ENCODE measurements around the gene XRCC5. TPM values are rescaled to one million over a fixed set of nuclear protein-coding genes. Genes with fewer than 3 reads are reported as not detected.

Gene XRCC5
- total RNA-seq, 1 experiment from 2014 or later: 198 TPM

DNA sequence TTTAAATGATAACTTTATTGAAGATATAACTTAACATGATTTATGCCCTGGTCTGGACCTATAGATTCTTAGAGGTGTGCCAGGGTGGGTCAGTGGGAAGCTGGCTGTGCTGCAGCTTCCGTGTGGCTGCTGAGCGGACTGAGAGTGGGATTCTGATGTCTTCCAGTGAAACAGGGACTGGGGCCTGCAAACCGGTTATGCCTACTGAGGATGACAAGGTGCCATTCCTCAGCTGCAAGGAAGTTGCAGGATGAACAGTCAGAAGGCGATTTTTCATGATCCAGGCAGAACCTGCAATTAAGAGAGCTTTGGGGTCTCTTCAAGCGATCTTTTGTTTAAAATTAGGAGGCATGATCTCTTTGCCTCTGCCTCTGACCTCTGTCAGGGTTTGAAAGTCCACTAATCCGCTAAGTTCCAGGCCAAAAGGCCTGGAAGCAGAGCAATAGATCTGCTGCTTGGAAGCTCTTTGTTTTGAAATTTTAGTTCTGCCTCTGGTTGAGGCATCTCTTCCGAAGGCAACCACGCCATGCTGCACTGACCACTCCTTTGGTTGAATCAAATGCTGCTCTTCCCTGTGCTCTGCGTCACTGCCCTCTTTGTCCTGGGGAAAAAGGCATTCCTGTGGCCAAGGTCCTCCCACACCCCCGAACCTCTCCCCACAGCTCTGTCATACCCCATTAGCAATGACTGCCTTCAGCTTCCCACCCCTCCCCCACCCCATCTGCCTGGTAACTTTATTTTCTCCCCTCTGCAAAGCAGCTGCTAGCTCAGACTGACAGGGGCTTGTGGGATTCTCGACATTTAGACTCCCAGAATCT lies 25.5 kb upstream of the XRCC5 start:
- H3K4me1 Mint-ChIP-seq (ENCODE audit: insufficient read depth, unreplicated experiment): peaks cover 8% of the 10 kb centered on the region
- no TSS peak for BruUV-seq (replicated peaks)
- no peaks in the 10 kb centered on the region for H3K9me3 Mint-ChIP-seq (ENCODE audit: unreplicated experiment)
- TF ChIP-seq, protein P1, sequence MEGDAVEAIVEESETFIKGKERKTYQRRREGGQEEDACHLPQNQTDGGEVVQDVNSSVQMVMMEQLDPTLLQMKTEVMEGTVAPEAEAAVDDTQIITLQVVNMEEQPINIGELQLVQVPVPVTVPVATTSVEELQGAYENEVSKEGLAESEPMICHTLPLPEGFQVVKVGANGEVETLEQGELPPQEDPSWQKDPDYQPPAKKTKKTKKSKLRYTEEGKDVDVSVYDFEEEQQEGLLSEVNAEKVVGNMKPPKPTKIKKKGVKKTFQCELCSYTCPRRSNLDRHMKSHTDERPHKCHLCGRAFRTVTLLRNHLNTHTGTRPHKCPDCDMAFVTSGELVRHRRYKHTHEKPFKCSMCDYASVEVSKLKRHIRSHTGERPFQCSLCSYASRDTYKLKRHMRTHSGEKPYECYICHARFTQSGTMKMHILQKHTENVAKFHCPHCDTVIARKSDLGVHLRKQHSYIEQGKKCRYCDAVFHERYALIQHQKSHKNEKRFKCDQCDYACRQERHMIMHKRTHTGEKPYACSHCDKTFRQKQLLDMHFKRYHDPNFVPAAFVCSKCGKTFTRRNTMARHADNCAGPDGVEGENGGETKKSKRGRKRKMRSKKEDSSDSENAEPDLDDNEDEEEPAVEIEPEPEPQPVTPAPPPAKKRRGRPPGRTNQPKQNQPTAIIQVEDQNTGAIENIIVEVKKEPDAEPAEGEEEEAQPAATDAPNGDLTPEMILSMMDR (IDR thresholded peaks at IDR 0.05; ENCODE audit: unreplicated experiment): no peak
- no peak for DNase-seq (ENCODE audit: unreplicated experiment)
- intact Hi-C loops (cut with micrococcal nuclease): no loop called here
- POLR2A ChIA-PET: interaction anchor here (0.6 to 3.6 kb wide), 3 partner anchors 23 to 759 kb away, joined by 3 to 37 read pairs (median 4); partner anchors contain the start of gene XRCC5
- H3K4me3 Mint-ChIP-seq (ENCODE audit: unreplicated experiment): no peak overlapping the region
- CTCF ChIA-PET: interaction anchor here (0.5 to 3.4 kb wide), 7 partner anchors 10 to 1087 kb away, joined by 3 to 21 read pairs (median 4); no protein-coding TSS in a partner anchor
- no peaks in the 10 kb centered on the region for H3K27me3 Mint-ChIP-seq (ENCODE audit: insufficient read depth, unreplicated experiment)
- H3K36me3 Mint-ChIP-seq (ENCODE audit: insufficient read depth, unreplicated experiment): no peaks in the 10 kb centered on the region
- no peak overlapping the region for H3K27ac Mint-ChIP-seq (ENCODE audit: low read depth, unreplicated experiment)

DNA sequence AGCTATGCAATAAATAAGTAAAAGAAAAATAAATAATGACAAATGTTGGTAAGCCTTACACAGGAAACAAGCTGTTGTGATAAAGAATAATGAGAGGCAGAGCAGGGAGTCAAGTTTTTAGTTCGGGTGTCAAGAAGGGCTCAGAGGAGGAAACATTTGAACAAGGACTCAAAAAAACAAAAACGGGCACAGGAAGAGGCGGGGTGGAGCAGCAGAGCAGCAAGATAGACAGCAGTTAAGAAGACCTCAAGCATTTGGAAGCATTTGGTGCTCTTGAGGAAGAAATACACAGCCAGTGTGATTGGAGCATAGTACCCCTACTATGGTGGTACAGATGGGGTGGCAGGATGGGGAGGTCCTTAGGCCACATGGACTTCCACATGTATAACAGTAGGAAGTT lies 24.6 kb upstream of the XRCC5 start:
- intact Hi-C loops (cut with micrococcal nuclease): no loop called here
- DNase-seq (ENCODE audit: unreplicated experiment): no peak
- peaks cover 8% of the 10 kb centered on the region for H3K4me1 Mint-ChIP-seq (ENCODE audit: insufficient read depth, unreplicated experiment)
- BruUV-seq (replicated peaks): no TSS peak
- no peaks in the 10 kb centered on the region for H3K9me3 Mint-ChIP-seq (ENCODE audit: unreplicated experiment)
- H3K27me3 Mint-ChIP-seq (ENCODE audit: insufficient read depth, unreplicated experiment): no peaks in the 10 kb centered on the region
- no peak overlapping the region for H3K27ac Mint-ChIP-seq (ENCODE audit: low read depth, unreplicated experiment)
- H3K36me3 Mint-ChIP-seq (ENCODE audit: insufficient read depth, unreplicated experiment): no peaks in the 10 kb centered on the region
- POLR2A ChIA-PET: no interaction called here
- TF ChIP-seq, protein P1 (IDR thresholded peaks at IDR 0.05; ENCODE audit: unreplicated experiment): no peak
- CTCF ChIA-PET: interaction anchor here (0.5 to 1.5 kb wide), 3 partner anchors 15 to 1088 kb away, joined by 3 to 6 read pairs (median 4); no protein-coding TSS in a partner anchor
- H3K4me3 Mint-ChIP-seq (ENCODE audit: unreplicated experiment): no peak overlapping the region

DNA sequence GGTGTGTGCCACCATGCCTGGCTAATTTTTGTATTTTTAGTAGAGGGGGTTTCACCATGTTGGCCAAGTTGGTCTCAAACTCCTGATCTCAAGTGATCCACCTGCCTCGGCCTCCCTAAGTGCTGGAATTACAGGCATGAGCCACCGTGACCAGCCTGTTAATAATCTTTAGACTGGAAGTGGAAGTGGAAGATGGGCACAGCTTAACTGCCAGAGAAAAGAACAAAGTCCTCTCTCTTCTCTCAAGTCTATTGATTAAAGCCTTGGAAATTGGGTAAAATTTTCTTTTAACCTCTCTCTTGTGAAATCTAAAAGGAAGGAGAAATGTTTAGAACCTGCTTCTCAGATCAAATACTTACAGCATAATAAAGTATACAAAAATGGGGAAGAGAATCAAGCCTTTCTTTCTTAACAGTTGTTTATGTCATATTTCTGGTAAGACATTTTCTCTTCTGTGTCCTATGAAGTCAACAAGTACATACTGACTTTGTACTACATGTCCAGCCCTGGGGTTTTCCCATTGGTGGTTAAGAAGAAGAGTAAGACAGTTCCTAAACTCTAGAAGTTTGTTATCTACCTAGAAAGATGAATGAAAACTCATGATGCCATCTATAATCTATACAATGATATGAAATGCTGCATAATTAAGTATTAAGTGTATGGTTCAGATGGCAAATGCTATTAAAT lies 22.8 kb upstream of the XRCC5 start:
- intact Hi-C loops (cut with micrococcal nuclease): no loop called here
- DNase-seq (ENCODE audit: unreplicated experiment): no peak
- ChIA-PET POLR2A (no interaction called here), CTCF (no interaction called here)
- peaks cover 3% of the 10 kb centered on the region for H3K4me1 Mint-ChIP-seq (ENCODE audit: insufficient read depth, unreplicated experiment)
- no peaks in the 10 kb centered on the region for H3K9me3 Mint-ChIP-seq (ENCODE audit: unreplicated experiment)
- no TSS peak for BruUV-seq (replicated peaks)
- TF ChIP-seq, protein P1 (IDR thresholded peaks at IDR 0.05; ENCODE audit: unreplicated experiment): no peak
- H3K4me3 Mint-ChIP-seq (ENCODE audit: unreplicated experiment): no peak overlapping the region
- H3K27me3 Mint-ChIP-seq (ENCODE audit: insufficient read depth, unreplicated experiment): no peaks in the 10 kb centered on the region
- no peak overlapping the region for H3K27ac Mint-ChIP-seq (ENCODE audit: low read depth, unreplicated experiment)
- H3K36me3 Mint-ChIP-seq (ENCODE audit: insufficient read depth, unreplicated experiment): no peaks in the 10 kb centered on the region

DNA sequence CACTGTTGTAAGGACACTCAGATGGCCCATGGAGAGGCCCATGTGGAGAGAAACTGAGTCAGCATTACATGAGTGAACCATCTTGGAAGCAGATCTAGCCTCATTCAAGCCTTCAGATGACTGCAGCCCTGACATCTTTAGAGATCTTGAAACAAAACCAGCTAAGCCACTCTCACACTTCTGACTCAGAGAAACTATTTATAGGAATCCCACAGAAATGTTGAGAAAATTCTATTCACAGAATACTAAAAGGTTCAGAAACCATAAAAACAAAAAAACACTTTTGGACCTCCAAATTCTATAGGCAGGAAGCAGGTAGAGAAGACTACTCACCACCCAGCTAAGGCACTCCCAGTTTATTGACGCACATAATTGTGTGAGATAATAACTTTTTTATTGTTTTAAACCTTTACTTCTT lies 18.8 kb upstream of the XRCC5 start:
- no peak overlapping the region for H3K27ac Mint-ChIP-seq (ENCODE audit: low read depth, unreplicated experiment)
- intact Hi-C loops (cut with micrococcal nuclease): no loop called here
- ChIA-PET POLR2A (interaction anchor here (0.8 to 2.1 kb wide), 2 partner anchors 17 to 19 kb away, joined by 3 to 13 read pairs; partner anchors contain the start of gene XRCC5), CTCF (interaction anchor here (1.1 to 1.8 kb wide), 3 partner anchors 8 to 20 kb away, joined by 3 to 5 read pairs (median 4); partner anchors contain the start of genes PECR and TMEM169)
- no peak overlapping the region for H3K4me3 Mint-ChIP-seq (ENCODE audit: unreplicated experiment)
- peaks cover under 1% of the 10 kb centered on the region for H3K27me3 Mint-ChIP-seq (ENCODE audit: insufficient read depth, unreplicated experiment)
- H3K9me3 Mint-ChIP-seq (ENCODE audit: unreplicated experiment): no peaks in the 10 kb centered on the region
- H3K36me3 Mint-ChIP-seq (ENCODE audit: insufficient read depth, unreplicated experiment): no peaks in the 10 kb centered on the region
- TF ChIP-seq, protein P1 (IDR thresholded peaks at IDR 0.05; ENCODE audit: unreplicated experiment): no peak
- no TSS peak for BruUV-seq (replicated peaks)
- DNase-seq (ENCODE audit: unreplicated experiment): no peak
- H3K4me1 Mint-ChIP-seq (ENCODE audit: insufficient read depth, unreplicated experiment): no peaks in the 10 kb centered on the region

Data from MCF 10A (cell line).